HepG2 (cell line): Measurements from ENCODE around the gene MAMDC2. TPM values are rescaled to one million over a fixed set of nuclear protein-coding genes. Genes with fewer than 3 reads are reported as not detected.

Experiments
- AGO1 ChIP-seq: fragments of 200-400 bp; formaldehyde crosslinking; IDR thresholded peaks from 2 replicates; pipeline ENCODE4 v1.6.1; 2017; ENCODE audit warnings: mild to moderate bottlenecking, low read depth, low read length, moderate library complexity; ENCODE audit not compliant: poor library complexity, severe bottlenecking
- BORCS8-MEF2B ChIP-seq: sonication (generic); formaldehyde crosslinking; IDR thresholded peaks from 2 replicates; pipeline ENCODE4 v1.8.0; 2022; ENCODE audit warnings: mild to moderate bottlenecking, missing genetic modification reagents
- CBX2 ChIP-seq, 2 experiments: fragments of 200-600 bp in 1 of 2; sonication (generic); formaldehyde crosslinking in 1 of 2; IDR thresholded peaks; 2 replicates each; pipeline versions ENCODE4 v1.7.0 to v1.8.1; 2018 to 2022; ENCODE audit warnings: low read depth in 2 of 2, low read length in 1 of 2, mild to moderate bottlenecking in 1 of 2, missing genetic modification reagents in 1 of 2
- CBX5 ChIP-seq: sonication (generic); formaldehyde crosslinking; IDR thresholded peaks from 2 replicates; pipeline ENCODE4 v1.4.0; 2020; ENCODE audit warnings: missing genetic modification reagents, borderline replicate concordance
- IRF2 ChIP-seq: IDR thresholded peaks from 2 replicates; pipeline ENCODE4 v1.6.1; 2018; ENCODE audit warnings: missing genetic modification reagents, missing compliant biosample characterization
- MTF1 ChIP-seq: sonication (generic); formaldehyde crosslinking; IDR thresholded peaks from 2 replicates; pipeline ENCODE4 v1.5.0; 2020; ENCODE audit warnings: missing genetic modification reagents
- PAF1 ChIP-seq: IDR thresholded peaks from 2 replicates; pipeline ENCODE4 v1.6.1; 2016; ENCODE audit warnings: missing genetic modification reagents, missing compliant biosample characterization
- PCBP1 ChIP-seq: fragments of 200-400 bp; formaldehyde crosslinking; IDR thresholded peaks from 2 replicates; pipeline ENCODE4 v1.6.1; 2017; ENCODE audit warnings: mild to moderate bottlenecking, low read depth, low read length, borderline replicate concordance
- PHF5A ChIP-seq: IDR thresholded peaks from one replicate; pipeline ENCODE4 v1.6.1; 2018; ENCODE audit warnings: low read depth, missing genetic modification reagents; ENCODE audit not compliant: unreplicated experiment
- SAP130 ChIP-seq: IDR thresholded peaks from 2 replicates; pipeline ENCODE4 v1.6.1; 2016; ENCODE audit warnings: low read depth
- ZNF205 ChIP-seq: IDR thresholded peaks from 2 replicates; pipeline ENCODE4 v1.6.1; 2018; ENCODE audit warnings: missing biosample characterization, missing genetic modification reagents
- ZNF256 ChIP-seq: sonication (generic); formaldehyde crosslinking; conservative IDR thresholded peaks from 2 replicates; pipeline ENCODE4 v1.4.0; 2020; ENCODE audit warnings: missing genetic modification reagents
- ZNF552 ChIP-seq: sonication (generic); formaldehyde crosslinking; IDR thresholded peaks from 2 replicates; pipeline ENCODE4 v1.9.0; 2022; ENCODE audit warnings: missing genetic modification reagents, mild to moderate bottlenecking, borderline replicate concordance
- ZNF589 ChIP-seq: sonication (generic); formaldehyde crosslinking; conservative IDR thresholded peaks from 2 replicates; pipeline ENCODE4 v1.8.0; 2022; ENCODE audit warnings: mild to moderate bottlenecking, moderate library complexity, missing genetic modification reagents
- ZNF773 ChIP-seq: sonication (generic); formaldehyde crosslinking; IDR thresholded peaks from 2 replicates; pipeline ENCODE4 v1.4.0; 2020; ENCODE audit warnings: missing genetic modification reagents, borderline replicate concordance
- ZSCAN20 ChIP-seq: sonication (generic); formaldehyde crosslinking; IDR thresholded peaks from 2 replicates; pipeline ENCODE4 v1.4.0; 2020; ENCODE audit warnings: missing genetic modification reagents, mild to moderate bottlenecking, borderline replicate concordance
- ZSCAN29 ChIP-seq: sonication (generic); formaldehyde crosslinking; conservative IDR thresholded peaks from 2 replicates; pipeline ENCODE4 v1.4.0; 2020; ENCODE audit warnings: mild to moderate bottlenecking, missing genetic modification reagents
- polyA plus RNA-seq, 8 experiments: library from polyadenylated mRNA; depleted of rRNA in 3 of 8; stranded (reverse) in 7 of 8; unstranded in 1 of 8; fragments of >200 nt; fragmentation: Illumina TruSeq in 4 of 8; extraction: Trizol in 4 of 8; gene quantifications; 2 replicates each; pipeline versions ENCODE4 v1.2.1 to v1.2.3, GENCODE V29; 2011 to 2016; ENCODE audit warnings: low read depth in 4 of 8, missing spikeins in 1 of 8, mixed read lengths in 1 of 8; ENCODE audit not compliant: insufficient read depth in 1 of 8
- total RNA-seq, 5 experiments: library from RNA; depleted of rRNA; stranded (reverse); fragments of >200 nt; fragmentation: Illumina TruSeq; extraction: Trizol; gene quantifications; 2 replicates each; pipeline ENCODE4 v1.2.3, GENCODE V29; 2016; ENCODE audit warnings: low read depth in 1 of 5
- TF ChIP-seq, protein P1 (sequence below): sonication (generic); formaldehyde crosslinking; IDR thresholded peaks from 2 replicates; pipeline ENCODE4 v1.4.0; 2020; ENCODE audit warnings: missing genetic modification reagents; ENCODE audit errors: not compliant biosample characterization
- TF ChIP-seq, protein P2 (sequence below): sonication (generic); formaldehyde crosslinking; IDR thresholded peaks from 2 replicates; pipeline ENCODE4 v1.4.0; 2020; ENCODE audit warnings: missing genetic modification reagents, mild to moderate bottlenecking, borderline replicate concordance

Gene MAMDC2
- total and polyA plus RNA-seq, 2 of the 13 experiments (the other 11 are each of a cell fraction or from before 2014, with no cell fraction given), result not detected

DNA sequence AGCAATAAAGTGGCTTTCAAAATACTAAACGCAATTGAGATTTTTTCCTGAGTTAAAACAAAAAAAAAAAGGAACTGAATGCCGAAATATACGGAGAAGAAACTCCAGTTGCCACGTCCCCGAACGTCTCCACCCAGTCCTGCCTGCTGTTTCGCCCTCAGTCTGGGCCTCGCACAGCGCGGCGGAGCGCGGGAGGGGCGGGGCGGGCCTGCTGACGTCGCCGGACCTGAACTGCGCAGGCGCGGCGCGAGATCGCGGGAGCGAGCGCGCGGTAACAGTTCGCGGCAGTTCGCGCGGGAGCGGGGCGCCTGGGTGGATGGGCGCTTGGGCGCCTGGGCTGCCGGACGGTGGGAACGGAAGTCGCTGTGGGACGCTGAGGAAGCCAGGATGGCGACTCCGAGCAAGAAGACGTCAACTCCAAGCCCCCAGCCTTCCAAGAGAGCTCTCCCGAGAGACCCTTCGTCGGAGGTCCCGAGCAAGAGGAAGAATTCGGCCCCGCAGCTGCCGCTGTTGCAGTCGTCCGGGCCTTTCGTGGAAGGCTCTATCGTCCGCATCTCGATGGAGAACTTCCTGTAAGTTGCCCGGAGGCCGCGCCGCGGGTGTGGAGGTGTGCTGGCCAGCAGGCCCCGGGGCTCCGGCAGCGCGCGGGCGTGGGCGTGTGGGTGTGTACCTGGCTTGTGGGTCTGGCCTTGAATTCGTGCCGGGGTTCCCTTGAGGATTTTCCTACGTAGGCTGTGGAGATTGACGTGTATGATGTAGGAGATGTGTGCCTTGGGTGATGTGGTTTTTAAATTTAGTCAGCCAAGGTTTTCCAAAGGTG is 215.3 kb downstream of the MAMDC2 start, which contains the start of gene SMC5 (continued):
- 0 out of 2 replicates have a peak, but pooled peaks have one; percentile 66 for TF ChIP-seq ZNF589
- TF ChIP-seq IRF2 (CRISPR knock-in tag), result peak; percentile 37; the same call in 1 of the 2 replicates
- TF ChIP-seq ZSCAN20, result 0 out of 2 replicates have a peak, but pooled peaks have one; percentile 36
- no peak for TF ChIP-seq CBX2 (IDR thresholded peaks at IDR 0.05; ENCODE audit: low read depth, low read length)
- 0 out of 2 replicates have a peak, but pooled peaks have one; percentile 13 for TF ChIP-seq CBX2 (CRISPR knock-in tag; IDR thresholded peaks at IDR 0.05; ENCODE audit: low read depth)
- no peak for TF ChIP-seq MTF1
- no peak for TF ChIP-seq AGO1
- peak; percentile 86 for TF ChIP-seq BORCS8-MEF2B (CRISPR knock-in tag)
- no peak for TF ChIP-seq PAF1
- TF ChIP-seq, protein P1, sequence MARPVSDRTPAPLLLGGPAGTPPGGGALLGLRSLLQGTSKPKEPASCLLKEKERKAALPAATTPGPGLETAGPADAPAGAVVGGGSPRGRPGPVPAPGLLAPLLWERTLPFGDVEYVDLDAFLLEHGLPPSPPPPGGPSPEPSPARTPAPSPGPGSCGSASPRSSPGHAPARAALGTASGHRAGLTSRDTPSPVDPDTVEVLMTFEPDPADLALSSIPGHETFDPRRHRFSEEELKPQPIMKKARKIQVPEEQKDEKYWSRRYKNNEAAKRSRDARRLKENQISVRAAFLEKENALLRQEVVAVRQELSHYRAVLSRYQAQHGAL (CRISPR knock-in tag), result no peak
- 0 out of 2 replicates have a peak, but pooled peaks have one; percentile 22 for TF ChIP-seq ZNF256 (CRISPR knock-in tag)
- no peak for TF ChIP-seq PCBP1
- 0 out of 2 replicates have a peak, but pooled peaks have one; percentile 42 for TF ChIP-seq ZNF205 (CRISPR knock-in tag)
- TF ChIP-seq ZNF552 (CRISPR knock-in tag), result peak; percentile 27
- TF ChIP-seq, protein P2, sequence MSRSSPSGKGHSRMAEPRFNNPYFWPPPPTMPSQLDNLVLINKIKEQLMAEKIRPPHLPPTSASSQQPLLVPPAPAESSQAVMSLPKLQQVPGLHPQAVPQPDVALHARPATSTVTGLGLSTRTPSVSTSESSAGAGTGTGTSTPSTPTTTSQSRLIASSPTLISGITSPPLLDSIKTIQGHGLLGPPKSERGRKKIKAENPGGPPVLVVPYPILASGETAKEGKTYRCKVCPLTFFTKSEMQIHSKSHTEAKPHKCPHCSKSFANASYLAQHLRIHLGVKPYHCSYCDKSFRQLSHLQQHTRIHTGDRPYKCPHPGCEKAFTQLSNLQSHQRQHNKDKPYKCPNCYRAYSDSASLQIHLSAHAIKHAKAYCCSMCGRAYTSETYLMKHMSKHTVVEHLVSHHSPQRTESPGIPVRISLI (CRISPR knock-in tag), result peak; percentile 56; the same call in 1 of the 2 replicates
- peak; percentile 80; the same call in 1 of the 2 replicates for TF ChIP-seq ZSCAN29
- TF ChIP-seq CBX5 (CRISPR knock-in tag), result peak; percentile 41; the same call in 1 of the 2 replicates
- TF ChIP-seq PHF5A (CRISPR knock-in tag), result no peak
- 0 out of 2 replicates have a peak, but pooled peaks have one; percentile 34 for TF ChIP-seq ZNF773 (CRISPR knock-in tag)
- TF ChIP-seq SAP130 (CRISPR knock-in tag), result peak; percentile 81
